Stomach (tissue), 4 donors: ENCODE results near the gene AADACL3.

ENCODE experiments used
- CTCF ChIP-seq, 7 experiments: fragments of 450-650 bp in 4 of 7; fragments of 200-600 bp in 3 of 7; sonication (generic) in 3 of 7; IDR thresholded peaks; one replicate each; pipeline ENCODE4 v1.5.1; 2016 to 2019; ENCODE audit warnings: antibody characterized with exemption in 7 of 7, control low read depth in 2 of 7, mild to moderate bottlenecking in 1 of 7
- POLR2AphosphoS5 ChIP-seq, 3 donors: sonication (generic); formaldehyde crosslinking; IDR thresholded peaks; one replicate each; pipeline ENCODE4 v1.6.1; 2016; ENCODE audit warnings: antibody characterized with exemption in 3 of 3

GRCh38 chr1:12703821-12704451 is 12.0 kb upstream of the AADACL3 start:
- no peak for TF ChIP-seq POLR2AphosphoS5 (IDR thresholded peaks at IDR 0.05)
- no peak for TF ChIP-seq CTCF (IDR thresholded peaks at IDR 0.05)
